GM18861 (cell line): ENCODE data around the gene FRMPD3.
"Not testable (repeated sequence)": the region's sequence is repeated elsewhere in the genome, so short reads cannot be mapped to it uniquely, and the experiment has no call there.

Experiments
- ATAC-seq: cut with Tn5 transposase; IDR thresholded peaks from one replicate; pipeline ENCODE4 v1.9.1; 2021; ENCODE audit not compliant: unreplicated experiment

Gene FRMPD3

GRCh38 chrX:107448998-107449835, at the start of gene FRMPD3:
Gene FRMPD3, plus strand, starts transcription at chrX:107449652. Its CDS starts 76,937 bp downstream, at chrX:107526589.
- no peak for ATAC-seq

- no peak for ATAC-seq
Measured at GRCh38 chrX:107420571-107420970, 28.9 kb upstream of the FRMPD3 start.

GRCh38 chrX:107421337-107421861, 28.1 kb upstream of the FRMPD3 start:
- no peak for ATAC-seq

DNA sequence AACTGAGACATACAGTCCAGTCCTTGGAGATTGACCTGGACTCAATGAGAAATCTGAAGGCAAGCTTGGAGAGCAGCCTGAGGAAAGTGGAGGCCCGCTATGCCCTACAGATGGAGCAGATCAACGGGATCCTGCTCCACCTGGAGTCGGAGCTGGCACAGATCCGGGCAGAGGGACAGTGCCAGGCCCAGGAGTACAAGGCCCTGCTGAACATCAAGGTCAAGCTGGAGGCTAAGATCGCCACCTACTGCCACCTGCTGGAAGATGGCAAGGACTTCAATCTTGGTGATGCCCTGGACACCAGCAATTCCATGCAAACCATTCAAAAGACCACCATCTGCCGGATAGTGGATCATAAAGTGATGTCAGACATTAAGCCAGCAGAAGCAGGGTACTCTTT, 20.4 kb upstream of the FRMPD3 start:
- no peak for ATAC-seq

GRCh38 chrX:107440187-107440586, 9.3 kb upstream of the FRMPD3 start:
- no peak for ATAC-seq

DNA sequence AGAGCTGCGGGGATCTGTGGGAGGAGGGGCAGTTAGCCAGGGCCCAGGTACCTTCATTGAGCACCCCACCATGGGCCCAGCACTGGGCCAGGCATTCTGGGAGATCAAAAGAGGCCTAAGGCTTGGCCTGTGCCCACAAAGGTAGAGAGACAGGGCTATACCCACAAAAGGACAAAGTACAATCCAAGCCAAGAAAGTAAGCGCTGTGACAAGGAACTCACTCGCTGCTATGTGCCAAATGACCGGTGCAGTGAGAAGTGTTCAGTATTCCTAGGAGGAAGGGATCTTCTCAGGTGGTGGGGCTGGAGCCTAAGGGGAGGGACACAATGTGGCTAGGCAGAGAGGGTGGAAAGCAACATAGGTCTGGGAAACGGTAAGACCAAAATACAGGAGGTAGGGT, 8.8 kb upstream of the FRMPD3 start:
- ATAC-seq = no peak

DNA sequence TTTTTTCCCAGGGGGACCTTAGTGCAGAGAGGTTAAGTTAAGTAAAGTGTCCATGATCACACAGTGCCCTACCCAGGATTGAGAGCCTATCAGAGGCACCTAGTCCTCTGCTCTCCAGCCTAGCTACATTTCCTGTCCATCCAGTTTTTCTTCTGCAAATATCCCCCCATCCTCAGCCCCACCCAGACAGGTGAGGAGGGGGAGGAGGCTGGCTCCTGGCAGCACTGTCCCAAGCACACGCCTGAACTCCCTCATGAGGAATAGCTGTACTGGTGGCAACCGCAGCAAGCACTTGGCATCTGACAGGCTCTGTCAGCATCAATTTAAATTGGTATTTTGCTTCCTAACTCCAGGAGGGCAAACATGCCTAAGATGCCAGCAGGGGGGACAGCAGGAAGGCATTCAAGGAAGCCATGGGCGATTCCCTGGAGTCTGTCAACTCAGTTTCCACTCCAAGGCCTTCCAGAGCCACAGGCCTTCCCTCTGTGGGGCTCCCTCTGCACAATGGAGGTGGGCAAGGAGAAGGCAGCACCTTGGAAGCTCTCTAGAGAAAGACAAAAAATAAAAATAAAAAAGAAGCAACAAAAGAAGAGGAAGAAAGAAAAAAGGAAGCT, 6.4 kb upstream of the FRMPD3 start:
- no peak for ATAC-seq

DNA sequence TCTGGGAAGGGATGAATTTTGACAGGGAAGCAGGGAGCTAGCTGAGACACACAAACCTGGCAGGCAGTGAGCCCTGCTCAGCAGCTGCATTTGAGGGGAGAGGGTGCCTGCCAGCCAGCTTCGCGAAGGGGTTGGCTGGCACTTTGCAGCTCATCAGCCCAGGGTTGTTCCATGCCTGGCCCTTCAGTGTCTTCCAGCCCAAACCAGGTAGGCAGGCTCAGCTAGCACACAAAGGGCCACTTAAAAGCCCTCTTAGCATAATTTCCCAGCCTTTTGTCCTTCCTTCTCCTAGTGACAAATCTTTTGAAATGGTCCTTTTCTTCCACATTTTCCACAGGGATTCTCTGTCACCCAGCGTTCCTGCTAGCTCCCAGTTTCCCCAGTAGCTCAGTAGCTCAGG, 4.3 kb upstream of the FRMPD3 start:
- ATAC-seq = no peak

DNA sequence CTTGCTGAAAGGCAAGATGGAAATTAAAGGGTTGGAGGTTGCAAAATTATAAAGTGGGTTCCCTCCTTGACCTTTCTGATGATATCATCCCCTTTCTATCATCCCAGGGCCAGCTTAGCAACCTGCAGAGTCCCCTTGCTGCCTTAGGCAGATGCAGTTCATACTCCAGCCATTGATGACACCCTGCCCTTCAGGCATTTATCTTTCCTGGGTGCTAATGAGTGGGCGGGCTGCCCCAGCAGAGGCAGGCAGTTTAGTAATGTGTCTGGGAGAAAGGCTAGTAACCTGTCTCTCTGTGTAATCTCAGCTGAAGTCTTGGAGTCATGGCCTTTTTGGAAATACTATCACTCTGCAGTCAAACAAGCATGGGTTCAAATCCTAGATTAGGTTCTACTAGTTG, 3.8 kb upstream of the FRMPD3 start:
- ATAC-seq = no peak

- ATAC-seq = no peak
Measured at GRCh38 chrX:107447642-107448041, 1.8 kb upstream of the FRMPD3 start.

DNA sequence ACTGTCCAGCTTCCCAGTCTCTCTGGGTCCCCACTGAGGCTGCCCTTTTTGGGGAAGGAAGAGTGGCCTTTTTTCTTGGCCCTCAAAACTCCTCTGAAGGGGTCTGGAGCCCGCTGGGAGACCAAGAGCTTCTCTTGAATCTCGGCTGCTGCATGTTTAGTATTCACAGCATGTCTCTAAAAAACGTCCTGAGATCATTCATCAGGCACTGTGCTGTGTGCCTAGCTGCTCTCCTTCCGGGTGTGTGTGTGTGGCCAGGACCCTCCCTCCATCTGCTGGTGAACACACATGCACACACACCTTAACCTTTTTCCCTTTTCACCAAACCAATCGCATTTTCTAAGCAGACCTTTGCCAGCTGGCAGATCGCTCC, 841 bp upstream of the FRMPD3 start:
- ATAC-seq = no peak

GRCh38 chrX:107450823-107451509, 1.5 kb downstream of the FRMPD3 start:
- ATAC-seq = no peak

- no peak for ATAC-seq
Measured at GRCh38 chrX:107451731-107452130, 2.3 kb downstream of the FRMPD3 start.

GRCh38 chrX:107452581-107452980, 3.1 kb downstream of the FRMPD3 start:
- no peak for ATAC-seq

DNA sequence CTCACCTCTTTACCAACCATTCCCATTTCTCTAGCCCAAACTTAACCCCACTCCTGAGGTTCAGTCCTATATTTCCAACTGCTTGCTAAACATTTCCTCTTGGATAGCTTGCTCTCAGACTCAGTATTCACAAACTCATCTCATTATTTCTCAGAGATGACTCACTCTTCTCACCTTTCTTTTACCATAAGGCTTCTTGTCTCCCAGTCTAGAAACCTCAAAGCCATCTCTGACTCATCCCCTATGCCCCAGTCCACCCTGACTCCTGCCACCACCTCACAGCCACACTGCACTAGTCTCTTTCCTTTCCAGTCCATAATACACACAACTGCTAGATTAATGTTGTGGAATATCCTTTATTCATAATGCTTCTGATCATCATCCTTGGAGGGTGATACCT, 4.8 kb downstream of the FRMPD3 start:
- ATAC-seq = peak; percentile 89

DNA sequence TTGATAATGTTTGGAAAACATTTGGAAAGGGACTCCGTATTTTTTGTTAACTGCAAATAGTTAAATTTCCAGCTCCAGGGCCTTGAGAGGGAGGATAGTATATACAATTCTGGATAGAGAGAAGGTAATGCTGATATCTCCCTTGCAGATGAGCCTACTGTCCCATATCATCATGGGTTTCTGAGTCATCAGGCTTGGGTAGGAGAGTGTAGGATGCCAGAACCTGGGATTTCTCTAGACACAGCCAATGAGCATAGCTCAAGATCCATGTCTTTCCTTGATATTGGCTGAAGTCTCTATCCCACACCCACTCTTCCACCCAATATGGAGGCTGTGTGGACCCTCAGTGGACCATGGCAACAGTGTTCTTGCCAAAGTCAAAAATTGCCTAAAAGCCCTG, 7.8 kb downstream of the FRMPD3 start:
- no peak for ATAC-seq

- ATAC-seq = peak; percentile 80
Measured at GRCh38 chrX:107465932-107466620, 16.6 kb downstream of the FRMPD3 start.

- no peak for ATAC-seq
Measured at GRCh38 chrX:107467271-107467670, 17.8 kb downstream of the FRMPD3 start.

GRCh38 chrX:107470198-107470597, 20.7 kb downstream of the FRMPD3 start:
- ATAC-seq = no peak

DNA sequence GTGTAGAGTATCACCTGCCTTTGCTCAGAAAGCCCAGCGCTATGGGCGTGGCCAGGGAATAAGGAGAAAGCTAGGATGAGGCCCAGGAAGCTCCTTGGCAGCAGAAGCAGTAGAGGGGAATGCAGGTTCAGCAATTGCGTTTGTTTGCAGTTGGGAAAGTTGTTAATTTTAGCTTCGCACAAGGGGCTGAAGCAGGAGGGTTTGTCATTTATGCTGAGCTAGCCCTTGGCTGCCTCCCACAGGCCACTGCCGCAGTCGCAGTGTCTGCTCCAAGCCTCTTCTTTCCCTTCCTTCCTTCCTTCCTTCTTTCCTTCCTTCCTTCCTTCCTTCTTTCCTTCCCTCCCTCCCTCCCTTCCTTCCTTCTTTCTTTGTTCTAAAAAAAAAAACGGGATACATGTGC, 21.5 kb downstream of the FRMPD3 start:
- ATAC-seq = no peak

- not testable (repeated sequence) for ATAC-seq
Measured at GRCh38 chrX:107471420-107471819, 22.0 kb downstream of the FRMPD3 start.
